Smooth muscle cell (in vitro differentiated cells): Measurements from ENCODE around the gene RACGAP1. TPM values are rescaled to one million over a fixed set of nuclear protein-coding genes. Genes with fewer than 3 reads are reported as not detected.

Experiments
- DNase-seq: peaks from one replicate; lab custom pipeline; 2025; ENCODE audit not compliant: unreplicated experiment; lab: John Stamatoyannopoulos, UW
- H2AFZ ChIP-seq: fragments of 200-600 bp; sonication (generic); 2 replicates; pipeline ENCODE4 v1.6.0; 2016; ENCODE audit warnings: antibody characterized with exemption, low read depth, mild to moderate bottlenecking
- H3F3A ChIP-seq: fragments of 200-600 bp; sonication (generic); 2 replicates; pipeline ENCODE4 v1.6.0; 2017; ENCODE audit warnings: antibody characterized with exemption, low read depth
- H3K27ac ChIP-seq: fragments of 200-600 bp; sonication (generic); 2 replicates; pipeline ENCODE4 v1.5.1; 2016; ENCODE audit warnings: low read depth, mild to moderate bottlenecking
- H3K27me3 ChIP-seq: fragments of 200-600 bp; sonication (generic); 2 replicates; pipeline ENCODE4 v1.6.1; 2016; ENCODE audit warnings: low read depth, mild to moderate bottlenecking
- H3K36me3 ChIP-seq: fragments of 200-600 bp; sonication (generic); 2 replicates; pipeline ENCODE4 v1.5.1; 2016; ENCODE audit warnings: low read depth
- H3K4me1 ChIP-seq: fragments of 200-600 bp; sonication (generic); 2 replicates; pipeline ENCODE4 v1.5.1; 2016; ENCODE audit warnings: low read depth
- H3K4me2 ChIP-seq: fragments of 200-600 bp; sonication (generic); 2 replicates; pipeline ENCODE4 v1.6.0; 2016; ENCODE audit warnings: mild to moderate bottlenecking
- H3K4me3 ChIP-seq: fragments of 200-600 bp; sonication (generic); 2 replicates; pipeline ENCODE4 v1.5.1; 2016; ENCODE audit warnings: mild to moderate bottlenecking
- H3K79me2 ChIP-seq: fragments of 200-600 bp; sonication (generic); 2 replicates; pipeline ENCODE4 v1.6.0; 2016; ENCODE audit warnings: low read depth, mild to moderate bottlenecking
- H3K9ac ChIP-seq: fragments of 200-600 bp; sonication (generic); 2 replicates; pipeline ENCODE4 v1.6.0; 2016; ENCODE audit warnings: low read depth
- H3K9me3 ChIP-seq: fragments of 200-600 bp; sonication (generic); replicated peaks from 2 replicates; pipeline ENCODE4 v1.5.1; 2016; ENCODE audit warnings: low read depth
- H4K20me1 ChIP-seq: fragments of 200-600 bp; sonication (generic); 2 replicates; pipeline ENCODE4 v1.6.0; 2016; ENCODE audit warnings: low read depth
- CTCF ChIP-seq: fragments of 200-600 bp; sonication (generic); IDR thresholded peaks from 2 replicates; pipeline ENCODE4 v1.5.1; 2017; ENCODE audit warnings: borderline replicate concordance, mild to moderate bottlenecking, antibody characterized with exemption; ENCODE audit not compliant: insufficient read depth, poor library complexity, severe bottlenecking
- WGBS: methylation state at CpG from one replicate; pipeline ENCODE4 v1.1.7; 2016; ENCODE audit warnings: low lambda C conversion rate; 5-methylcytosine and 5-hydroxymethylcytosine counted together
- polyA plus RNA-seq: library from polyadenylated mRNA; unstranded; fragments of >200 nt; fragmentation: Nextera tagmentation; extraction: Ambion mirVana; gene quantifications from 2 replicates; pipeline ENCODE4 v1.2.1, GENCODE V29; 2016
- total RNA-seq: library from RNA; depleted of rRNA; stranded (reverse); fragments of >200 nt; gene quantifications from 2 replicates; pipeline ENCODE4 v1.2.3, GENCODE V29; 2014

The RACGAP1 gene
- total and polyA plus RNA-seq, 2 experiments from 2014 or later, result 13.7 to 52.3 TPM

DNA sequence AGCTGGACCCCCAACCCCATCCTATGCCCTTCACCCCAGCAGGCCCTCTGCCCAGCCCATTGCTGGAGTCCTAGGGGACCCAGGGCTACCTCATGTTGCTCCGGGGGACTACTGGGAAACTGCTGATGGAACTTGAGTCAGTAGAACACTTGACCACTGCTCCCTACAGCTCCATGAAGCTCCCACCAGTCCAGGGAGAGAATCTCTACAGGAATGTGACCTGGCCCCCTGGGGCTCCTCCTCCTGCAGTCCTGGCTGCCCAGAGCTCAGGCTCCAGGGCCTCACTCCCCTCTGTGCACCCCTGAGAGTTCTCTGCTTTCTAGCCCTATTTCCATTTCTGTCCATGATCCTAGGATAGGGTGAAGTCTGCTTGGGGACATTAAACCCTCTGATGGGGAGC, 85.6 kb downstream of the RACGAP1 start:
- Histone ChIP-seq H3K4me1 (no peaks in the 10 kb centered on the region), H3K27ac (no peak overlapping the region), H3K9ac (no peak overlapping the region), H4K20me1 (no peaks in the 10 kb centered on the region), H3K27me3 (no peaks in the 10 kb centered on the region), H3K36me3 (no peaks in the 10 kb centered on the region), H3F3A (no peaks in the 10 kb centered on the region), H3K4me2 (no peak overlapping the region), H3K4me3 (no peak overlapping the region), H3K9me3 (no peaks in the 10 kb centered on the region), H2AFZ (no peak overlapping the region), H3K79me2 (no peaks in the 10 kb centered on the region)
- no peak for DNase-seq
- no peak for TF ChIP-seq CTCF
- 100% methylated on average over 1 of the region's 1 CpG for WGBS

- H3K4me2 ChIP-seq, result no peak overlapping the region
Observed at GRCh38 chr12:49939307-49939706, 86.0 kb downstream of the RACGAP1 start.

More at GRCh38 chr12:49939307-49939706, 86.0 kb downstream of the RACGAP1 start:
- no peak overlapping the region for H3K27ac ChIP-seq
- H3K4me1 ChIP-seq, result no peaks in the 10 kb centered on the region
- no peak overlapping the region for H2AFZ ChIP-seq
- no peak overlapping the region for H3K9ac ChIP-seq
- H3F3A ChIP-seq, result no peaks in the 10 kb centered on the region
- no peak for DNase-seq
- no peaks in the 10 kb centered on the region for H3K9me3 ChIP-seq
- no peak for TF ChIP-seq CTCF
- H3K27me3 ChIP-seq, result no peaks in the 10 kb centered on the region
- H3K4me3 ChIP-seq, result no peak overlapping the region
- no peaks in the 10 kb centered on the region for H3K36me3 ChIP-seq
- no peaks in the 10 kb centered on the region for H3K79me2 ChIP-seq
- no peaks in the 10 kb centered on the region for H4K20me1 ChIP-seq

Other genes starting within 250 kb of the RACGAP1 start
- gene NCKAP5L, start 197.1 kb downstream of the RACGAP1 start, total RNA-seq, result 20.5 and 24.1 TPM in 2 replicates
- gene NCKAP5L, start 197.1 kb downstream of the RACGAP1 start, polyA plus RNA-seq, result 29.4 and 31.7 TPM in 2 replicates
- gene BCDIN3D, start 182.4 kb downstream of the RACGAP1 start, total RNA-seq, result 2.5 and 3.4 TPM in 2 replicates
- gene BCDIN3D, start 182.4 kb downstream of the RACGAP1 start, polyA plus RNA-seq, result 2.9 and 3.8 TPM in 2 replicates
- gene FAIM2, start 121.6 kb downstream of the RACGAP1 start, total RNA-seq, result 0.04 and 0.67 TPM in 2 replicates
- gene FAIM2, start 121.6 kb downstream of the RACGAP1 start, polyA plus RNA-seq, result 1.2 and 1.6 TPM in 2 replicates
- gene AQP2, start 74.8 kb downstream of the RACGAP1 start, total RNA-seq, result 0.13 and 0.22 TPM in 2 replicates
- 0.14 and 0.99 TPM in 2 replicates for gene AQP2, start 74.8 kb downstream of the RACGAP1 start, polyA plus RNA-seq
- gene AQP5, start 63.6 kb downstream of the RACGAP1 start, total RNA-seq, result not detected in 2 replicates
- 1.5 TPM in 1 of 2 replicates, not detected in the other for gene AQP5, start 63.6 kb downstream of the RACGAP1 start, polyA plus RNA-seq
- not detected in 2 replicates for gene AQP6, start 52.5 kb downstream of the RACGAP1 start, total RNA-seq
- gene AQP6, start 52.5 kb downstream of the RACGAP1 start, polyA plus RNA-seq, result not detected in 2 replicates
- gene ASIC1, start 32.1 kb upstream of the RACGAP1 start, total RNA-seq, result 0.36 and 0.45 TPM in 2 replicates
- gene ASIC1, start 32.1 kb upstream of the RACGAP1 start, polyA plus RNA-seq, result 0.69 and 1.5 TPM in 2 replicates
- 39.6 and 47.8 TPM in 2 replicates for gene SMARCD1, start 59.8 kb upstream of the RACGAP1 start, total RNA-seq
- gene SMARCD1, start 59.8 kb upstream of the RACGAP1 start, polyA plus RNA-seq, result 24.1 and 28.3 TPM in 2 replicates
- gene GPD1, start 78.5 kb upstream of the RACGAP1 start, total RNA-seq, result not detected in 2 replicates
- gene GPD1, start 78.5 kb upstream of the RACGAP1 start, polyA plus RNA-seq, result 0.24 TPM in 1 of 2 replicates, not detected in the other
- 14.7 and 18.6 TPM in 2 replicates for gene COX14, start 86.7 kb upstream of the RACGAP1 start, total RNA-seq
- 67.9 and 71.3 TPM in 2 replicates for gene COX14, start 86.7 kb upstream of the RACGAP1 start, polyA plus RNA-seq
- 53.5 and 58.1 TPM in 2 replicates for gene CERS5, start 141.9 kb upstream of the RACGAP1 start, total RNA-seq
- gene CERS5, start 141.9 kb upstream of the RACGAP1 start, polyA plus RNA-seq, result 95.7 and 102 TPM in 2 replicates